Endothelial cell (in vitro differentiated cells): Measurements from ENCODE around the gene KRT32. TPM values are rescaled to one million over a fixed set of nuclear protein-coding genes. Genes with fewer than 3 reads are reported as not detected.

Source experiments
- DNase-seq: peaks from one replicate; pipeline ENCODE4 v3.0.0; 2021; ENCODE audit warnings: low spot score
- H3K27ac Mint-ChIP-seq: one replicate; pipeline ENCODE4 v1.8.0; 2021; ENCODE audit warnings: mixed read lengths, inconsistent platforms; ENCODE audit not compliant: unreplicated experiment
- H3K27me3 Mint-ChIP-seq: one replicate; pipeline ENCODE4 v1.8.0; 2021; ENCODE audit warnings: mild to moderate bottlenecking, moderate library complexity, mixed read lengths, inconsistent platforms; ENCODE audit not compliant: unreplicated experiment
- H3K36me3 Mint-ChIP-seq: one replicate; pipeline ENCODE4 v1.8.0; 2021; ENCODE audit warnings: mild to moderate bottlenecking, low read depth, mixed read lengths, inconsistent platforms; ENCODE audit not compliant: unreplicated experiment
- H3K4me1 Mint-ChIP-seq: one replicate; pipeline ENCODE4 v1.8.0; 2021; ENCODE audit warnings: mild to moderate bottlenecking, mixed read lengths, inconsistent platforms; ENCODE audit not compliant: unreplicated experiment
- H3K4me3 Mint-ChIP-seq: one replicate; pipeline ENCODE4 v1.8.0; 2021; ENCODE audit warnings: mild to moderate bottlenecking, mixed read lengths, inconsistent platforms; ENCODE audit not compliant: unreplicated experiment
- H3K9me3 Mint-ChIP-seq: one replicate; pipeline ENCODE4 v1.8.0; 2021; ENCODE audit warnings: mixed read lengths, inconsistent platforms; ENCODE audit not compliant: unreplicated experiment
- total RNA-seq: library from RNA; stranded (reverse); fragmentation: NEBNext Ultra II Directional; extraction: Animal tissue kit (Norgen Biotek cat#: 25700); gene quantifications from one replicate; pipeline ENCODE4 v1.2.1, GENCODE V29; 2021; ENCODE audit not compliant: unreplicated experiment
- TF ChIP-seq, protein P1 (sequence below): fragments of 200-600 bp; sonication (generic); IDR thresholded peaks from one replicate; pipeline ENCODE4 v1.5.0; 2021; ENCODE audit warnings: antibody characterized with exemption; ENCODE audit not compliant: unreplicated experiment

The KRT32 gene
- total RNA-seq, 1 donor from 2014 or later = not detected

DNA sequence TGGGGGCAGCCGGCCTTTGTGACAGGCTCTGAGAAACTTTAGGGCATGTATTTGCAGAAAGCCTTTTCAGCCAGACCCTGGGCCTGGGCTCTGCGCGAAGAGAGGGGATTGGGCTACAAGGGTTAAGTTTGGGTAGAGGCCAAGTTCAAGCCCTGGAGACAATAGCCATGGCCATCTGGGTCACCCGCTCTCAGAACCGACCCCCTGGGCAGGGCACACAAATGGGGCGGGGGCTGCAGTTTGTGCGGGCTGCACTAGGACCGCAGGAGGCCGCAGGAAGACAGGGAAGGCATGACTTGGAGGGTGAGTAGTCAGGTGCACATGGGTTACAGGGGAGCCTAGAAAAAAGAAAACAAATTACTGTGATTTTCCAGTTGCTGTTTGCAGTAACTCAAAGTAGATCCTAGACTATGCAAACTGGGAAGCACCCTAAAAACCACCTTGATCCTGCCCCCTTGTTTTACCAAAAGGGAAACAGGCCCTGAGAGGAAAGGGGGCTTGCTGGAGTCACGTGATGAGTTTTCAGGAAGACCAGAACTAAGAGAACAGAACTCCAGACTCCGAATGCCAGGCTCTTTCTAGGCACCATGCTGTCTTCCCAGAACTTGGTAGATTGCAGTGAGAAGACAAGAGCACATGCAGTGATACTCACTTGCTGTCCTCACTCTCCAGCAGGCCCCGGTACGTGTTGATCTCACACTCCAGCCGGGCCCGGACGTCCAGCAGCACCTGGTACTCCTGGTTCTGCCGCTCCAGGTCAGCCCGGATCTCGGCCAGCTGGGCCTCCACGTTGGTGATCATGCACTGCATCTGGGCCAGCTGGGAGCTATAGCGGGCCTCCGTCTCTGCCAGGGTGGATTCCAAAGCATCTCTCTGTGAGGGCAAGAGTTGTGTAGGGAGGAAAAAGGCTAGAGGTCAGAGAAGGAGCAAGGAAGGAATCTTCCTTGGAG lies 10.0 kb upstream of the KRT32 start:
- H3K36me3 Mint-ChIP-seq = peaks cover 3% of the 10 kb centered on the region
- peaks cover 1% of the 10 kb centered on the region for H3K27me3 Mint-ChIP-seq
- no peaks in the 10 kb centered on the region for H3K4me1 Mint-ChIP-seq
- H3K27ac Mint-ChIP-seq = no peak overlapping the region
- no peak overlapping the region for H3K4me3 Mint-ChIP-seq
- no peak for DNase-seq
- H3K9me3 Mint-ChIP-seq = peaks cover 4% of the 10 kb centered on the region
- TF ChIP-seq, protein P1, sequence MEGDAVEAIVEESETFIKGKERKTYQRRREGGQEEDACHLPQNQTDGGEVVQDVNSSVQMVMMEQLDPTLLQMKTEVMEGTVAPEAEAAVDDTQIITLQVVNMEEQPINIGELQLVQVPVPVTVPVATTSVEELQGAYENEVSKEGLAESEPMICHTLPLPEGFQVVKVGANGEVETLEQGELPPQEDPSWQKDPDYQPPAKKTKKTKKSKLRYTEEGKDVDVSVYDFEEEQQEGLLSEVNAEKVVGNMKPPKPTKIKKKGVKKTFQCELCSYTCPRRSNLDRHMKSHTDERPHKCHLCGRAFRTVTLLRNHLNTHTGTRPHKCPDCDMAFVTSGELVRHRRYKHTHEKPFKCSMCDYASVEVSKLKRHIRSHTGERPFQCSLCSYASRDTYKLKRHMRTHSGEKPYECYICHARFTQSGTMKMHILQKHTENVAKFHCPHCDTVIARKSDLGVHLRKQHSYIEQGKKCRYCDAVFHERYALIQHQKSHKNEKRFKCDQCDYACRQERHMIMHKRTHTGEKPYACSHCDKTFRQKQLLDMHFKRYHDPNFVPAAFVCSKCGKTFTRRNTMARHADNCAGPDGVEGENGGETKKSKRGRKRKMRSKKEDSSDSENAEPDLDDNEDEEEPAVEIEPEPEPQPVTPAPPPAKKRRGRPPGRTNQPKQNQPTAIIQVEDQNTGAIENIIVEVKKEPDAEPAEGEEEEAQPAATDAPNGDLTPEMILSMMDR = no peak

DNA sequence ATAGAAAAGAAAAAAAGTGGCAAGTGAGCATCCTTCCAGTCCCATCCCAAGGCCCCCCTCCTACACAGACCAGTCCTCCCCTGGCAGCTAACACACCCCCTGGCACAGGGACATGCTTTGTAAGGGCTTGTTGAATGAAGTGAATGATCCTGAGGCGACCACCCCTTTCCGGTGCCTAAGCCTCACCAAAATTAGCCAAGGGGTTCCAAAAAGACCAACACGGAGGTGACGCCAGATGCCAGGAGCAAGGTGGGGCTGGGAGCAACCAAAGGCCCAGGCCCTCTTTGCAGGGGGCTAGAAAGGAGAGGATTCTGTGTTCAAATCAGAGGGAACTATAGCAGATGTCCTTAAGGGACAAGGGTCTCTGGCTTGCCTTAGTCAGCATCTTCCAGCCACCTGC lies 8.2 kb upstream of the KRT32 start:
- no peaks in the 10 kb centered on the region for H3K4me1 Mint-ChIP-seq
- H3K9me3 Mint-ChIP-seq = peaks cover 4% of the 10 kb centered on the region
- no peak for DNase-seq
- TF ChIP-seq, protein P1 = no peak
- H3K27me3 Mint-ChIP-seq = peaks cover 1% of the 10 kb centered on the region
- peaks cover 3% of the 10 kb centered on the region for H3K36me3 Mint-ChIP-seq
- H3K27ac Mint-ChIP-seq = no peak overlapping the region
- no peak overlapping the region for H3K4me3 Mint-ChIP-seq

DNA sequence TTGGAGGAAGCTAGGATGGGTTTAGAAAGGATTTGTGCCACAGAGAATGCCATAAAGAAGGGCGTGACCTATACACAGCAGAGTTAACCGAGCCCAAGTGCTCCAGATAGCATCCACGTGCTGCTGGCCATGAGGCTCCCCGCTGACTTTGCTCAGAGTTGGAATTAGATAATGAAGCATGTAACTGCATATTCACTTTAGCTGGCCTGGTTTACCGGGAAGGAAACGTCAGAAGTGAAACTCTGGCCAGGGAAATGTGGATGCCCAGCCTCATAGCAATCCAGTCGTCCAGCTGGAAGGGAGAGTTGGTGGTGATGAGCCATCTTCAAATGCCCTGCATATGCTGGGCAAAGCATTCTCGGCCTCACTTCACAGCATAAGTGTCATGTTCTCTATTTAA lies 7.7 kb upstream of the KRT32 start:
- peaks cover 3% of the 10 kb centered on the region for H3K36me3 Mint-ChIP-seq
- H3K4me1 Mint-ChIP-seq = no peaks in the 10 kb centered on the region
- H3K4me3 Mint-ChIP-seq = no peak overlapping the region
- H3K9me3 Mint-ChIP-seq = peaks cover 4% of the 10 kb centered on the region
- H3K27ac Mint-ChIP-seq = no peak overlapping the region
- no peak for DNase-seq
- TF ChIP-seq, protein P1 = no peak
- peaks cover 1% of the 10 kb centered on the region for H3K27me3 Mint-ChIP-seq

DNA sequence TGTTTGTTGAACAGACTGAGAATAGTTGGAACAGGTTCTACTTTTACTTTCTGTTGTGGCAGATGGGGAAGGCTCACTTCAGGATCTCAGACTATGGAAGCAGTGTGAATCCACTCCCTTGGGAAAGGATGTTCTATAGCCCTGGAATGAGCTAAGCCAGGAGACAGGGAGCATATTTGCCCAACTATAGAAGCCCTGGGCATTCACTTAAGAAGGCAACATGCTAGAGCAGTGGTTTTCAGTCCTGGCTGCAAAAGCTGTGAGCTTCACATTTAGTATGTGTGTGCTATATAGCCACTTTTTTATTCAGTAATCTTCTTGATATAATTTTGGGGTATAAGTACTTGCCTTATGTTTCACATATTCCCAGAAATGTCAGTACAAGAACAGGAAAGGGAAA lies 1.2 kb upstream of the KRT32 start:
- Mint-ChIP-seq H3K9me3 (peaks cover 4% of the 10 kb centered on the region), H3K4me1 (no peaks in the 10 kb centered on the region), H3K27ac (no peak overlapping the region), H3K36me3 (peaks cover 3% of the 10 kb centered on the region), H3K4me3 (no peak overlapping the region), H3K27me3 (no peaks in the 10 kb centered on the region)
- DNase-seq = no peak
- TF ChIP-seq, protein P1 = no peak

DNA sequence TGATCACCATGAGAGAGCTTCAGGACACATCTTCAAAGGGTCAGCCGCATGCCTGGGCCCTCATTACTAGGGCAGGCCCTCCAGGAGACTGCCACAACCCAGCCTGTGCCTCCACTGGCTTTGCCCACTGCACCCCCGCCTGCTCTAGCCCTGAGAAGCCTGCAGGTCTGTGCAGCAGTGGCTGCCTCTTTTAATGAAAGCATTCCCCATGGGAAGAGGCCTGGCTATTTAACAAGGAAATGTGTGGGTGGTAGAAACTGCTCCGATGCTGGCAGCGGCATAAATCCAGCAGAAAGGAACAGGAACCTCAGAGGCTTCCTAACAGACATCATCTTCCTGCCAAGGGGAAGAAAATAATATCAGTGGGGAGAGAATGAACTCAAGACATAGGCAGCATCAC lies 375 bp upstream of the KRT32 start:
- Mint-ChIP-seq H3K4me3 (no peak overlapping the region), H3K4me1 (no peaks in the 10 kb centered on the region), H3K36me3 (no peaks in the 10 kb centered on the region), H3K27me3 (no peaks in the 10 kb centered on the region), H3K27ac (no peak overlapping the region), H3K9me3 (no peaks in the 10 kb centered on the region)
- no peak for DNase-seq
- TF ChIP-seq, protein P1 = no peak
